HG03196 (cell line): ENCODE measurements around the gene SLC45A3.

Source experiments
- ATAC-seq: cut with Tn5 transposase; IDR thresholded peaks from one replicate; pipeline ENCODE4 v1.9.1; 2021; ENCODE audit not compliant: unreplicated experiment

Gene SLC45A3

DNA sequence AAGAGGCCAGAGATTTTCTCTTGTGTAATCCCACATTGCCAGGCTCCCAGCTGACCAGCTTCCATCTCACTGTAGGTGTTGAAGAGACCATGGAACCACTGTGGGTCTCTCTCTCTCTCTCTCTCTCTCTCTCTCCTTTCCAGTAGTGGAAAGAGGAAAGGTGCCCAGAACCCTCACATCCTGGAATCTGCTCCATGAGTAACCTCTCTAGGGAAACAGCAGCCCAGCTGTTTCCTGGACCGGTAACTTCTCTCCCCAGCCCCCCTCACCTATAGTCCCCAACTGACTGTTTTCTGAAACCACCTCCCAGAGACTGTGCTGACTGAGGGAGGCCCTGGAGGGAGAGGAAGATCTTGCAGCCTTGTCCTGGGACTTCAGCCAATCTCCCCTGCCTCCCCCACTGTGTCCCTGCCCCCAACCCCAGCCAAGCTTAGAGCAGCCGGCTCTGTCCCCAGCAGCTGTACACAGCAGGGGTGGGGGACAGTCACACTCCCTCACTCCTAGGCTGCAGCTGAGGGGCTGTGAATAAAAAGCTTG lies 20.6 kb upstream of the SLC45A3 start:
- no peak for ATAC-seq

DNA sequence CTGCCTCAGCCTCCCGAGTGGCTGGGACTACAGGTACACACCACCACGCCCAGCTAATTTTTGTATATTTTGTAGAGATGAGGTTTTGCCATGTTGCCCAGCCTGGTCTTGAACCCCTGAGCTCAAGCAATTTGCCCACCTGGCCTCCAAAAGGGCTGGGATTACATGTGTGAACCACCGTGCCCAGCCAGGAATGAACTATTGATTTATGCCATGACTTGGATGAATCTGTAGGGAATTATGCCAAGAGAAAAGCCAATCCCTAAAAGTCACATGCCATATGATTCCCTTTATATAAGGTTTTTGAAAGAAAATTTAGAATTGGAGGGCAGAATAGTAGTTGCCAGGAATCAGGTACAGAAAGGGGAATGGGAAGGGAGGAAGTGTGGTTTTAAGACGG lies 19.1 kb upstream of the SLC45A3 start:
- ATAC-seq = no peak

DNA sequence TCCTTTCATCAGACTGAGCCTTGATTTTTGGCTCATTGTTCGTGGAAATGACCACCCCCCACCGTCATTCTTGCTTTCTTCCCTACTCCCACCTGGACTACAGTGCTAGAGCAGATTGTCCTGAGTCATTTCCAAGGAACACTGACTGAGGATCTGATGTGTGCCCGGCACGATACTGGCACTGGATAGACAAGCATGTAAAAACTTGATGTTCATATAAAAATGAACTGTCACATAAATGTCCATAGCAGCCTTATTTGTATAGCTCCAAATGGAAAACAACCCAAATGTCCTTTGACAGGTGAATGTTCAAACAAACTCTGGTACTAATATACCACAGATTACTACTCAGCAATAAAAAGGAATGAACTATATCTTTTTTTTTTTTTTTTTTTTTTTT lies 18.6 kb upstream of the SLC45A3 start:
- no peak for ATAC-seq

DNA sequence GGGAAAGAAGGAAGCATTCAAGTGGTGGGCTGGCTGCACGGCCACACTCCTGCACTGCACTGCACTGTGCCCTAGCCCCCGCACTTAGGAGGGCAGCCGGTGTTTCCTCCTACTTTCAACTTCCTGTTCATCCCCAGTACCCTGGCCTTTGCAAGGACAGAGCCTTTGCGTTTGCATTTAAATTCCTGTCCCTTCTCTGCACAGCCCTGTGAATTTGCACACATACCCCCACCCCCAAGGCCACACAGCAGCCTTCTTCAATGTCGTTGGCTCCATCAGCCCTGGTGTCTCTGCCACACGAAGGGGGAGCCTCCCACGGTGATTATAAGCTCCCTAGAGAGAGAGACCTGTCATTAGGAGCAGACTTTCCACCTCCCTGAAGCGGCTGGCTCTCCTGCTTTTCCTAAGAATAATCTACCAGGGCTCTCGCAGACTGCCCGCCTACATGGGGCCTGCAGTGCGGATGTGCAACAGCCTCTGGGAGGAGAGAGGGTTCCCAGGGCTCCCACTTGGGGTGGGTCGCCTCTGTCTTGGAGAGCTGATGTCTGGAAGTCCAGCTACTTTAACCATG lies 13.2 kb upstream of the SLC45A3 start:
- ATAC-seq = no peak

DNA sequence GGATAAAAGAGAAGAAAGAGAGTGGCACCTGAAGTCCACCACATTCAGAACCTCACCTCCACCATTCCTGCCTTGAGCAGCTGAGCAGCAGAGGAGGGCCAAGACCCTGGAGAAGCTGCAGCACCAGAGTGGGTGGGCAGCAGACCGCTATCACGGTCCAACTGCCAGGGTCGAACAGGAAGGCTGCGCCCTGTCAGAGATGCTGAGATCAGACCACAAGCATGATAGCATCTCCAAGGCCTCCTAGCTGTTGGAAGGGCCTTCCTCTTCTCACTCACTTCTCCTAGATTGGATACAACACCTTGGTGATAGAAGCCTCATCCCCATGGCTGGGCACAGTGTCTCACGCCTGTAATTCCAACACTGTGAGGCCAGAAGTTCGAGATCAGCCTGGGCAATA lies 12.1 kb upstream of the SLC45A3 start:
- ATAC-seq = no peak

DNA sequence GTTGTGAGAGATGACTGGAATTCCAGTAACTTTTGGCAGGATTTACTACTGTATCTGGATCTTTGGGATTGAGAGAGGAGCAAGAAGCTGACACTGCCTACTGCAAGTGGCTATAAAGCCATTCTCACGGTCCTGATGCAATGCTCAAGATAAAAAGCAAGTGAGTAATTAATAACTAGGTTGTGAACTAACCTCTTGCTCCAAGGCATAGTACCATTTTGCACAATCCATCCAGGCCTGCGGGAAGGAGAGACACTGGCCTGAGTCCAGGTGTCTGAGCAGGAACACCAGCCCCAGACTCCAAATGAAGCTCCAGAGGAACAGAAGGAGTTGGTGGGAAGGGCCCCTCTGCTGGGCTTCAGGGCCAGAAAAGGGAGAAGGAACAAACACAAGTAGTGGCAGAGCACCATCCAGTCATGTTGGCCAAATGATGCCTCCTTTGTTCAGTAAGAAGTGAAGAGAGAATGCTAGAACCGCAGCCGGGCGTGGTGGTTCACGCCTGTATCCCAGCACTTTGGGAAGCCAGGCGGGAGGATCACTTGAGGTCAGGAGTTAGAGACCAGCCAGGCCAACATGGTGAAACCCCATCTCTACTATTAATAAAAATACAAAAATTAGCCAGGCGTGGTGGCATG lies 9.9 kb upstream of the SLC45A3 start:
- no peak for ATAC-seq

DNA sequence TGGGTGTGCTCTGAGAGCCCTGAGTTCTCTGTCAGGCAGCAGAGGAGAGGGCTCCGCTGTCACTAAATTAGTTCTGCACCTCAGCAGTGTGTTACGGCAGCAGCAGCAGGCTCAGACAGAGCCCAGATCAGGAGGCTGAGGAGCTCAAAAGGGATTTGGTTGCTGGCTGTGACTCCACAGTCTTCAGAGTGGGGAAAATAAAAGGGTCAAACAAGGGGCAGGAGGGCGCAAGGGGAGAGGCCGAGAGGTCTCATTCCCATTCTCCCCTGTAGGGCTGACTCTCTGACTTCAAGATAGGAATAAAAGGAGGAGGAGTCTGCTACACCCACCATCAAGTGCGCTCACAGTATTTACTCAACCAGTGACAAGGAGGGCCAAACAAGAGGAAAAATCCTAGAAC lies 9.2 kb upstream of the SLC45A3 start:
- no peak for ATAC-seq

DNA sequence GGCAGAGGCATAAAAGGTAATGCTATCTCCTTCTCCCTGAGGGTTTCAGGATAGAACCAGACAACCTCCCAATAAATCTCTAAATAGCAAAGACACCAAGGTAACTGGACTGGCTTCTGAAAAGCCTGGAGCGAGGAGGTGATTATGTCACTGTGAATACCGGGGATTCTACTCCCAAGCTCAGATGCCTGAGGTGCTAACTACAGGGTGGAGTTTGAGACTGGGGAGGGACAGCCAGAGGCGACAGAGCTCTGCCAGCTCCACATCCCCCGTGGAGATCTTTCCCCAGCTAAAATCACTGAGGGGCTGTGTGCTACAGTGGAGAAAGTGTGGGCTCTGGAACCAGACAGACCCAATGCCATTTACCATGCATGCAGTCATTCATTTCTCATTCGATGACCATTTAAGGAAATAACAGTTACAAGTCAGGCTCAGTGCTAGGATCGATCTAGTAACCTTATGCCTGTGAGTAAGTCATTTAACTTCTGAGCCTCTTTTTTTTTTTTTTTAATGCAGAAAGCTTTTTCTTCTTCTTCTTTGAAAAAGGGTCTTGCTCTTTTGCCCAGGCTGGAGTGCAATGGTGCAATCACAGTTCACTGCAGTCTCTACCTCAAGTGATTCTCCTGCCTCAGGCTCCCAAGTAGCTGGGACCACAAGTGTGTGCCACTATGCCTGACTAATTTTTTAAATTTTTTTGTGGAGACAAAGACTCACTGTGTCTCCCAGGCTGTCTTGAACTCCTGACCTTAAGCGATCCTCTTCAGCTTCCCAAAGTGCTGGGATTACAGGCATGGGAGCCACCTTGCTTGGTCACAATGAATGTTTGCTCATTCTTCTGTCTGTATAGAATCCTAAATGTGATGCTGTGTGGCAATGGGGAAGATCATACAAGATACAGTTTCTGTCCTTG lies 8.1 kb upstream of the SLC45A3 start:
- no peak for ATAC-seq

DNA sequence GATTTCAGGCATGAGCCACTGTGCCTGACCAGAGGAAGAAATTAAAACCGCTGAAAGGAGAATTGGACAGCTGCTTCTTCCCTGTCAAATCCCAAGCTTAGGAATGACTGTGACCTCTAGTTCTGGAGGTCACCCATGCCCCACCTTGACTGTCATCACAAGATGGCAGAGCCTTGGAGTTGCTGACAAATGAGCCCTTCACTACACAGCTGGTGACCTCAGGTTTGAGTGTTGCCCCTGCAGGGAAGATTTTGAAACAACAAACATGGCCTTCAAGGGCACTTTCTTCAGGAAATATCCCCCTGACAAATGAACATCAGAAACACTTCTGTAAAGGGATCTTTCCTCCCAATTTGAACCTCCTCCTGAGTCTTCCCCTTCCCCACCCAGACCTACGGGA lies 6.9 kb upstream of the SLC45A3 start:
- no peak for ATAC-seq

DNA sequence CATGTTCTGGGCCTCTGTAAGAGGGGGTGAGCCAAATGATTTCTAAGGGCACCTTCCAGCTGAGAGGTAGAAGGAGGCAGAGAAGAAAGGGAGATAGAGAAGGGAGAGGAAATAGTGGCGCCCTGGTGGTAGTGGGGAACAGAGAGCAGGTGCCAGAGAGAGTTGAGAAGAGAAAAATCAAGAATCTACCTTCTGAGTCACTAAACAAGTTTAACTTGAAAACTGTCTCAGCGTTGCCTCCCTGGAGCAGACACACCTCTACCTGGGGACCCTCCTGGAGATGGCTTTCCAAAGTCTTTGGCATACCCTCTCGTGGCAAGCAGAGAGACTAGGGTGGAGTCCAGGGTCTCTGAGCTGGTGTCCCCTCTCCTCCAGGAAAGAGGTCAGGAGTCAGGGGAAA lies 1.1 kb upstream of the SLC45A3 start:
- ATAC-seq = no peak

DNA sequence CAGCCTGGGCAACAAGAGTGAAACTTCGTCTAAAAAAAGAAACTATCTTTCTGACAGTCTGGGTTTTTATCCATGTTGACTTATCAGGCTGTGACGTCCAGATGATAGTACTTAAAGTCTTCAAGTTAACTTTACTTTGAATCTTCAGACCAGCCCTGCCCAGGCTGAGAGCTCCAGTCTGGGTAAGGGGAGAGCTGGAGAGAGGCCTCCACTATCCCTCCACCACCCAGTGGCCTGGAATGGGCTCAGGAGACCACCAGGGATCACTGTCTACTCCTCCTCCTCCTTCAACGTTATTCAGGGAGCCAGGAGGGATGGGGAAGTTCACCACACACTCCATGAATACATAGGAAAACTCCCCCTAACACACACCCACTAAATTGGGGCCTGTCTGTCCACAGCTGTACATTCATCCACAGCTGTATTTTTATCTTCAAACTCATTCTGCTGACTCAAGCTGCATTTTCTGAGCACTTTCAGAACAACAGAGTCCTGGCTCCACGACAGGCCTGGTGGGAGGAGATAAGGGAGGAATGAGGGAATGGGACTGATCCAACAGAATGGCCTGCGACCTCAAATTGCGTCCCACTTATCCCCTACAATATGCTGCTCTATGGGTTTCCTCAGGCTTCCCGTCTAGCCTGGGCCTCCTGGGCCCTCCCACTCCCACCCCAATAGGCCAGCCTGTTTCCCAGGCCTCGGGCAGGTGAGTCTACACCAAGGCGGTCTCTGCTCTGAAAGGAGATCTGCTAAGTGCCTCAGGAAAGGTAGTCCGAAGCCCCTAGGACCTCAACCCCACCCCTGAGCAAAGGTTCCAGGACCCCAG lies 1.8 kb downstream of the SLC45A3 start:
- no peak for ATAC-seq

DNA sequence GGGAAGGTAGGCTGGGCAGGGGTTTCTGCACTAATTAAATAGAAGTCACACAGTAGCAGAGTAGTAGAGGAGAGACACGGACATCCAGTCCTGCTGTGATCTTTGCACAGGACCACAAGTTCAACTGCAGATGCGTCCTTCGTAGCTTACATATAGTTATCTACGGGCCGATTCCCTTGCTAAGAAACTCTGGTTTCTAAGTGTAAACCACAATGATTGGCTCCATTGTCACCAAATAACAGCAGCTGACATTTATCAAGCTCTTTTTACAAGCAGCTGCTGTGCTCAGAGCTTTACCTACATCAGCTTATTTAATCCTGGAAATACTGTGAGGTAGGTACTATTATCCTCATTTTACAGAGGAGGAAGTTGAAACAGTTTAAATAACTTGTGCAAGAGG lies 3.1 kb downstream of the SLC45A3 start:
- ATAC-seq = no peak

DNA sequence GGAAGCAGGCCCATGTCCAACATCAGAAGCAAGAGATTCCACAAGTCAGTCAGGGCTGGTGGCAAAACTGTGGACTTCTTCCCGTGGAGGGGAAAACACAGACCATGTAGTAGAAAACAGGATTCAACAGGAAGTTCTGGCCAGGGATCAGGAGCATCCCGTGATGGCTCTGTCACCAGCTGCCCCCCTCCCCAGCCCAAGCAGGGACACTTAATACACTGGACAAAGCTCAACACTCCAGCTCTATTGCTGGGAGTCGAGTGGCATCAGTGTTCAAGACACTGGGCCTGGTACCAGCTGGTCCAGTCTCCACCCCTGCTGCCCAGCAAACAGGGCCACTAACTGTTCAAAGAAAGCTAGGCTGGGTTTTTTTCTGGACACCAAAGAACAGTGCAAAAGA lies 3.7 kb downstream of the SLC45A3 start:
- no peak for ATAC-seq

DNA sequence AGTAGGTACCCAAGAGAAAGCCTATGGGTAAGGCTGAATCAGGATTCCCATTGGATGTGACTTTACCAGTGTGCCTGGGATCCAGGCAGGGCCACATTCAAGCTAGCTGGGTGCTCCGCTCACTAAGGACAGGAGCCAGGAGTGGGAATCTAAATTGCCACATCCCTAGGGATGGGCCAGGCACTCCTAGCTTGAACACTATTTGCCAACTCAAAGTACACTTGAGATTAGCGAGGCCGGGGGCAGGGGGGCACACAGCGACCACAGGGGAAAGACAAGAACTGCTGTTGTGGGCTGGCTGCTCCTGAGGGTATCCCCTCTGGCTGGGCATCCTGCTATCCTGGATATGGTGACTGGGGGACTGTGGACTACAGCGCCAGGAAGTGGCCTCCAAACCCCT lies 4.3 kb downstream of the SLC45A3 start:
- ATAC-seq = no peak

DNA sequence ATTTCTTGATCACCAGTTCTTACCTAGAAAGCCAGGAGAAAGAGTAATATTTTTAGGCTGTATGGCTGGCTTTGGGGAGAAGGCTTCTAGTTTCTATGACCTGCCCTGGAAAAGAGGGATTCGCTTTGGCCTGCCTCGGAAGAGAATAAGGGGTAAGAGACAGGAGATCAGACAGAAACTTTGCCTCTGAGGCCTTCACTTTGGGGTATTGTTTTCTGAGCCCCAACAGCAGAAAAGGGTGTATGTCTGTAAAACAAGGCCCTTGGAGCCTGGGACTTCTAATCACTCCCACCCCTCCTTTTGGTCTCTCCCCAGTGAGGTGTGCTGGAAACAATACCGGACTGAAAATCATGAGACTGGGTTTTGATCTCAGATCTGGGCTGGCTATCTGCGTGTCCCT lies 5.1 kb downstream of the SLC45A3 start:
- ATAC-seq = no peak

DNA sequence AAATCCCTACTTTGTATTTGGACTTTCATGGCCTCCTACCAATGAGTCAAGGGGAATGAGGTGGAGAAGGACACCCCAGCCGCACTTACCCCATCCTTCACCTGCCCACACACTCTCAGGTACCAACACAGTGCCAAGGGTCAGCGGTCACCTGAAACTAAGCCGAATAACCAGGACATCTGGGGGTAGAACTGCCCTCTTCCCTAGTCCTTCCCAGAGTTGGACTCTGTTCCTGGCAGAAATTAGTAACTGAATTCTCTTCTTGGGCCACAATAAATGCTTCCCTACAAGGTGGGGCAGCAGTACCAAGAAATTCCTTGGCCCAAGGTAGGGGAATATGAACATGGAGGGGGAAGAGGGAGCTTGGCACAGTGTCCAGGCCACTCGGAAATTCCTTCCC lies 7.3 kb downstream of the SLC45A3 start:
- no peak for ATAC-seq

DNA sequence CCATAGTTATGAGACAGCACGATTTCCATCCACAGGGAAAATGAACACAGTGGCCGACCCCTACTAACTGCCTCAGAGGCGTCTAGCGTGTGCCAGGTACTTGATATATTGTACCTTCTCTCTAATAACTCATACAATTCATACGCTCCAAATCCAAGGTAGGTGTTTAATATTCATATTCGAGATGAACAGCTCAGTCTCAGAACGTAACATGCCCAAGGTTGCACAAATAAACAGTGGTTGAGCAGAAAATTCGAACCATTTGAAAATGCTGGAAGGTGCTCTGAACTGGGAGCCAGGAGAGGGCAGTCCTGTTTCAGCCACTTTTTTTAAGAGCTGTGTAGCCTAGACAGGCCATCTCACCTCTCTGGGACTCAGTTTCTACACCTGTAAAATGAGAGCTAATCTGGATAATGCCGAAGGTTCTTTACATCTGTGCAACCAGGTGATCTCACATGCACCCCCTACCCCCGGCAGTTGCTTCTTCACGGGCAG lies 7.9 kb downstream of the SLC45A3 start:
- no peak for ATAC-seq

DNA sequence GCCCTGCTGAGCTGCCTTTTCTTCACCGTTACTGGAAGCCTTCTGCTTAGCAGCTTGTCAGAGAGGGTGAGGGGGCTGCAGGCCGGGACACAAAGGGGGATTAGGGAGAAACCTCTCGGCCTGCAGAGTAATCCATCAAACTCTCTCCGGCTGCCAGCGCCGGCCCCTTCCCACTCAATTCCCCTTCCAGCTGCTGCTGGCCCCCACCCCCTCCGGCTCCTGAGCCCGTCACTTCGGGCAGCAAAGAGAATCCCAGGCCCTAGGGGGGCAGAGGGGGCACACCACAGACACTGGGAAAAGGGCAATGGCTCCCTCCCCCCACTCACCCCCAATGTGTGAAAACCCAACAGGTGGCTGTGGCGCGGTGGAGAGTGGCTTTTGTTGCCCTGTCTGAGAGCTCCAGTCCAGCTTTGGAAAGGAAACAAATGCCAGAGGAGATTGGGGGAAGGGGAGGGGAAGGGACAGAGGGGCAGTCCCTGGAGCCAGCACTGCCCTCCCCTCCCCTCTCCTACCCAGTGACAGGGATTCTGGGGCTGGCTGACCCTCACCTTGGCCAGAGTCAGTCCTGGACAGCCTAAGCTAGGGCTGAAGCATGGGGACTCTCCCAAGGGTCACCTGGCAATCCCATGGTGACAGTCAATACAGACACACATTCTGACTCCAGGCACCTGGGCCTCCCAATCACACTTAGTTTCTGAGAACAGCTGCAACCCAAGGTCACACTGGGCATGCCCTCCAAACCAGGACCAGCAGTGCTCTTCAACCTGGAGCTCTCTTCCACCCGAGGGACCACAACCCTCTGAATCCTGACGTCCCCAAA lies 9.5 kb downstream of the SLC45A3 start:
- ATAC-seq = no peak

DNA sequence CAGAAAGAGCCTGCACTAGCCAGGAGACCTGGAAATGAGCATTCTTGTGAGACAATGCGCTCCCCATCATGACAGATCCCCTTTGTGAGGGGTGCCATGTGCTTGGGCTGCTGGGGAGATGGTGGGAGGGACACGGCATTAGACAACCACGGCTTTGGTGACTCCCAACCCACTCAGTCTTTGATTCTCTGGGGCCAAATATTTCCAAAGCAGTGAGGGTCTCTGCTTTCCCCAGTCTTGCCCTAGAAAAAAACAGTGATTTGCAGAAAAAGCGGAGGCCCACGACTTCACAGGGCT lies 10.2 kb downstream of the SLC45A3 start:
- no peak for ATAC-seq
